Ecto neural progenitor cell (in vitro differentiated cells): ENCODE data around the gene FTCD.
"Not testable (repeated sequence)": the region's sequence is repeated elsewhere in the genome, so short reads cannot be mapped to it uniquely, and the experiment has no call there.

Source experiments
- DNase-seq: peaks from one replicate; pipeline ENCODE4 v3.0.0-alpha.2; 2018; ENCODE audit warnings: low spot score

Gene FTCD, protein sequence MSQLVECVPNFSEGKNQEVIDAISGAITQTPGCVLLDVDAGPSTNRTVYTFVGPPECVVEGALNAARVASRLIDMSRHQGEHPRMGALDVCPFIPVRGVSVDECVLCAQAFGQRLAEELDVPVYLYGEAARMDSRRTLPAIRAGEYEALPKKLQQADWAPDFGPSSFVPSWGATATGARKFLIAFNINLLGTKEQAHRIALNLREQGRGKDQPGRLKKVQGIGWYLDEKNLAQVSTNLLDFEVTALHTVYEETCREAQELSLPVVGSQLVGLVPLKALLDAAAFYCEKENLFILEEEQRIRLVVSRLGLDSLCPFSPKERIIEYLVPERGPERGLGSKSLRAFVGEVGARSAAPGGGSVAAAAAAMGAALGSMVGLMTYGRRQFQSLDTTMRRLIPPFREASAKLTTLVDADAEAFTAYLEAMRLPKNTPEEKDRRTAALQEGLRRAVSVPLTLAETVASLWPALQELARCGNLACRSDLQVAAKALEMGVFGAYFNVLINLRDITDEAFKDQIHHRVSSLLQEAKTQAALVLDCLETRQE

DNA sequence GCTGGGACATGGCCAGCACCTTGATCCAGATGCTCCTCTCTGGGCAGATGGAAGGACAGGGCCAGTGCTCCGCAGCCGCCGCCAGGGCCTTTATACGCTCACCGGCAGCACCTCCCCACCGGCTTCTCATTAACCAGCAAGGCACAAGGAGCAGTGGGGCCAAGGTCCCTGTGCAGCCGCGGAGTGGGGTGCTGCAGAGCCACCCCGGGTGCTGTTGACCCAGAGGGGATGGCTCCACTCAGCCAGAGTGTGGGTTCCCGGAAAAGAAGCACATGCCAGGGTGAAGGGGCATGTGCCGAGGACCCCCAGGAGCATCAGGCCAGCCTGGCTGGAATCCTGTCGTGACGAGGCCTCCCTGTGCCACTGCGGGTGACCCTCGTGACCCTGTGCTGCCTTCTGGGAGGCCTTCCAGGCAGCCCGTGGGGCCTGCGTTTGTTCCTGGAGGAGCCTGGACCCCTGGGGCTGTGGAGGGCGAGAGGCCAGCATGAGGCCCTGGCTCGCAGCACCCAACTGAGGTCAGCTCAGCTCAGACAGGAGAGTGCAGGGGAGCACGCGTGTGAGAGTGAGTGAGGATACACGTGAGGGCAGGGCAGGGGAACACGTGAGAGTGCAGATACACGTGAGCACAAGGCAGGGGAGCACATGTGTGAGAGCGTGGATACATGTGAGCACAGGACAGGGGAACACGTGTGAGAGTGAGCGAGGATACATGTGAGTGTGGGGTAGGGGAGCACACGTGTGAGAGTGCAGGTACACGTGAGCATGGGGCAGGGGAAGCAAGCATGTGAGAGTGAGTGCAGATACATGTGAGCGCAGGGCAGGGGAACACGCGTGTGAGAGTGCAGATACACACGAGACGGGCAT lies at the start of gene FTCD:
TSS of gene FTCD (minus strand) at position 66 of the 864 bp plus-strand sequence. CDS start at position 10, 56 bp downstream.
- peak; percentile 47 for DNase-seq

DNA sequence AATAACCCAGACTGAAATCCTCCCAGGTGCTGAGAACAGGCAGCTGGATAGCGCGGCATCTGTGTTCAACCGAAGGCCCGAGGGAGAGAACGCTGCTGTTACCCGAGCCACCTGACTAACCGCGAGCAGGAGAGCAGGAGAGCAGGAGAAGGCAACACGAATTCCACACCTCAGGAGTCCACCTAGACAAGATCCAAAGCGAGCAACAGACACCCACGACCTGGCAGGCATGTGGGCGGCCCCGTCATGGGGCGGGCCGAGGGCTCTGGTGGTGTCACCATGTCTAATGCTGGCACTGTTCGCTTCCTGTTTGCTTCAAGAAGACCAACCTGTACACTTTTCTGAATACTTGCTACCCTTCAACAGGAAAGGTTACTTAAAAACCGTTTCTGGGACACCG lies 49.8 kb upstream of the FTCD start:
- DNase-seq, result no peak

DNA sequence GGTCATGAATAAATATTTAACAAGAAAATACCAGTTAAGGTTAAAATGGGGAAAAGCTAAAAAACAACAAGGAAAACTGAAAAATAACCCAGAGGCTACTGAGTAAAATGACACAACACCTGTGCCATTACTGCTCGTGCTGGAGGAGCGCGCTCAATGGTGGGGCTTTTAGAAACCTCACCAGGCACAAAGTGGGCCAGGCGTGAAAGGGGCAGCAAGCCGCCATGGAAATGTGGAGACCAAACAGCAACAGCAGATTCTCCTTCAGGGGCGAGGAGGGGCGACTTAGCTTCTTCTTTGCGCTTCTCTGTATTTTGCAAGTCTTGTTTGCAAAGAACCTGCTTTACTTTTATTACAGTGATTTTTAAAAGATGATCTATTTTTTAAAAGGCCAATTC lies 47.8 kb upstream of the FTCD start:
- no peak for DNase-seq

DNA sequence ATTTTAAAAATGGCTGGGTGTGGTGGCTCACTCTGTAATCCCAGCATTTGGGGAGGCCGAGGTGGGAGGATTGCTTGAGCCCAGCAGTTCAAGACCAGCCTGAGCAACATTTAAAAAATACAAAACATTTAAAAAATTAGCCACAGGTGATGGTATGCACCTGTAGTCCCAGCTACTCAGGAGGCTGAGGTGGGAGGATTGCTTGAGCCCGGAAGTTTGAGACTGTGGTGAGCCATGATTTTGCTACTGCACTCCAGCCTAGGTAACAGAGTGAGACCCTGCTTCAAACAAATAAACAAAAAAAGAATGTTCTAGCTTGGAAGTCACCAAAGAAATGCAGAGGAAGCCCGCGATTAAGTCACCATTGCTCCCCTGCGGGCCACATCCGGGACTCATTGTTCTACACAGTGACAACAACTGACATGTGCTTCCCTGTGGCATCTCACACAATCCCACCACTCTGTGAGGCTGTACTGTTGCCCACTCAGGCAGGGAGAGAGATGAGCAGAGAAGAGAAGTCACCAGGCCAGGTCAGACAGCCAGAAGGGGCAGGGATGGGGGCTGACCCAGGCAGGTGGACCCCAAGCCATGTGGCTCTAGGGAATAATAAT lies 47.3 kb upstream of the FTCD start:
- no peak for DNase-seq

DNA sequence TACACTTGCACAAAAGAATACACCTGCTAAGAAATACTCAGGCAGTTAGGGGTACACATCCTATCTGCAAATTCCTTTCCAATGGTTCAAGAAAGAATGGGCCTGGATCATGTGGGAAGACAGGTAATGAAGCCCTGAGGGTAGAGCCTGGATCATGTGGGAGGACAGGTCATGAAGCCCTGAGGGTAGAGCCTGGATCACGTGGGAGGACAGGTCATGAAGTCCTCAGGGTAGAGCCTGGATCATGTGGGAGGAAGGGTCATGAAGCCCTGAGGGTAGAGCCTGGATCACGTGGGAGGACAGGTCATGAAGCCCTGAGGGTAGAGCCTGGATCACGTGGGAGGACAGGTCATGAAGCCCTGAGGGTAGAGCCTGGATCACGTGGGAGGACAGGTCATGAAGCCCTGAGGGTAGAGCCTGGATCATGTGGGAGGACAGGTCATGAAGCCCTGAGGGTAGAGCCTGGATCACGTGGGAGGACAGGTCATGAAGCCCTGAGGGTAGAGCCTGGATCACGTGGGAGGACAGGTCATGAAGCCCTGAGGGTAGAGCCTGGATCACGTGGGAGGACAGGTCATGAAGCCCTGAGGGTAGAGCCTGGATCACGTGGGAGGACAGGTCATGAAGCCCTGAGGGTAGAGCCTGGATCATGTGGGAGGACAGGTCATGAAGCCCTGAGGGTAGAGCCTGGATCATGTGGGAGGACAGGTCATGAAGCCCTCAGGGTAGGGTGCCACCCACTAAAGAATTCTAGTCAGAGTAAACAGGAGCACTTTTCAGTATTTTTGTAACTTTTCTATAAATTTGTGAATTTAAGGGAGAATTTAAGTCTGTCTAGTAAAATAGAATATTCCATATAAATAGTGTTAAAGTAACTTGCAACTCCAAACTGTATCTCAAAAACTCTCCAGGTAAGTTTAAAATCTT lies 45.8 kb upstream of the FTCD start:
- not testable (repeated sequence) for DNase-seq

DNA sequence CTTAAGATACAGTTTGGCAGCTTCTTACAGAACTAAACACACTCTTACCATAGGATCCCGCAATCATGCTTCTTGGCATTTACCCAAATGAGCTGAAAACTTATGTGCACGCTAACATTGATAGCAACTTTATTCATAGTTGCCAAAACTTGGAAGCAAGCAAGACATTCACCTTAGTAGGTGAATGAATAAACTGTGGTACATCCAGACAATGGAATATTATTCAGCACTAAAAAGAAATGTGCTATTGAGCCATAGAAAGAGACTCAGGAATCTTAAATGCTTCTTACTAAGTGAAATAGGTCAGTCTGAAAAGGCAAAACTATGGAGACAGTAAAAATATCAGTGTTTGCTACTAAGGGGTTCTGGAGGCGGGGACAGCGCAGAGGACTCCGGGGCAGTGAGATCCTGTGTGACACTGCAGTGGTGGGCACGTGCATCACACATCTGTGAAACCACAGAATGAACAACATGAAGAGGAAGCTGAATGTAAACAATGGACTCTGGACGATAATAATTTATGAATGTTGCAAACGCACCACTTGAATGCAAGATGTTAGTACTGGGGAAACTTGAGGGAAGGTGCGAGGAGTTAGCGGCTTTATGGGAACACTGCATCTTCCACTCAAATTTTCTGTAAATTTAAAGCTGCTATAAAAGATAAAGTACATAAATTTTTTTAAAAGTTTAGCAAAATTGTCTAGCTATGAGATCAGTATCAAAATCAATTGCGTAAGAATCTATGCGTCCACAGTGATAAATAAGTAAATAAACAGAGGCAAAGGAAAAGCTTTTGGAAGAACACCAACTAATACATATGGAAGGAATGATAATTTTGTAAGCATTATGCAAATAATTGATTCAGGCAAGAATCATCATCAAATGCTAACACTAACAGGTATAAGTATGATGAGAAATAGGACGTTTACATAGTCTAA lies 44.3 kb upstream of the FTCD start:
- no peak for DNase-seq

DNA sequence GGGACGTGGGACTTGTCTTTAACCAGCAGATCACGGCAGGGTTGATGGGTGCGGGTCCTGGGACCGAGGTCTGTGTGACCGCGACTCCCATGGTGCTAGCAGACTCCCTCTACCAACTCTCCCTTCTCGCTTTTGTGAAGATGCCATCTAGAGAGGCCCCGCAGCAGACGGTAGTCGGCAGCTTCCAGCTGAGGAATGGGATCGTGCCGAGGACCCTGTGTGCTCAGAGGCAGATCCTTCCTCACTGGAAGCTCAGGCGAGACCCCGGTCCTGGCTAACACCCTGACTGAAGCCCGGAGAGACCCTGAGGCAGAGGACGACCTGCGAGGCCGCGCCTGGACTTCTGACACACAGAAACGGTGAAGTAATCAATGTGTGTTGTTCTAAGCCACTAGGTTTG lies 41.4 kb upstream of the FTCD start:
- peak; percentile 35 for DNase-seq

DNA sequence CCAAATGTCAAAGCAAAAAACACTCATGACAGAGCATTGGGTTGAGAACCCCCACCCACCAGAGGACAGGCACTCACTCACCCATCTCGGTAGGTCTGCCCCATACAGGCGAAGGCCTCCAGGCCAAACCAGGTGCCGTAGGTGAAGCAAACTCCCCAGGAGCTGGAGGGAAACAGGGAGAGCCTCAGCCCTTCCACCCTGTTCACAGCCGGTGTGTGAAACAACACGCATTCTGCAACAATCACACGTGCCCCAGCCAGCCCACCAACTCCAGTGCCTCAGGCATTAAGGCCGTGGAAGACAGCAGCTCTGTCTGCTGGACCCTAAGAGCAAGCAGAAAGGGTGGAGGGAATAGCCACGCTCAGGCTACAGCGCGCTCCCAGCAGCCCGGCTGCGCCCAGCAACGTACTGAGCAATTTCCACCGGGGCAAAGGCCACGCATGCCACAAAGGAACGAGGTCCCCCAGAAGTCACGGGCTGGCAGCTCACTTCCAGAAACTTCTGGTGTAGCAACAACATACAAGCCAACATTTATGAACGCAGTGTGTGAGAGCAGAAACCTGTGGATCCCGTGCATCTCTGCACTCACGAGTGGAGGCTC lies 40.3 kb upstream of the FTCD start:
- peak; percentile 32 for DNase-seq

DNA sequence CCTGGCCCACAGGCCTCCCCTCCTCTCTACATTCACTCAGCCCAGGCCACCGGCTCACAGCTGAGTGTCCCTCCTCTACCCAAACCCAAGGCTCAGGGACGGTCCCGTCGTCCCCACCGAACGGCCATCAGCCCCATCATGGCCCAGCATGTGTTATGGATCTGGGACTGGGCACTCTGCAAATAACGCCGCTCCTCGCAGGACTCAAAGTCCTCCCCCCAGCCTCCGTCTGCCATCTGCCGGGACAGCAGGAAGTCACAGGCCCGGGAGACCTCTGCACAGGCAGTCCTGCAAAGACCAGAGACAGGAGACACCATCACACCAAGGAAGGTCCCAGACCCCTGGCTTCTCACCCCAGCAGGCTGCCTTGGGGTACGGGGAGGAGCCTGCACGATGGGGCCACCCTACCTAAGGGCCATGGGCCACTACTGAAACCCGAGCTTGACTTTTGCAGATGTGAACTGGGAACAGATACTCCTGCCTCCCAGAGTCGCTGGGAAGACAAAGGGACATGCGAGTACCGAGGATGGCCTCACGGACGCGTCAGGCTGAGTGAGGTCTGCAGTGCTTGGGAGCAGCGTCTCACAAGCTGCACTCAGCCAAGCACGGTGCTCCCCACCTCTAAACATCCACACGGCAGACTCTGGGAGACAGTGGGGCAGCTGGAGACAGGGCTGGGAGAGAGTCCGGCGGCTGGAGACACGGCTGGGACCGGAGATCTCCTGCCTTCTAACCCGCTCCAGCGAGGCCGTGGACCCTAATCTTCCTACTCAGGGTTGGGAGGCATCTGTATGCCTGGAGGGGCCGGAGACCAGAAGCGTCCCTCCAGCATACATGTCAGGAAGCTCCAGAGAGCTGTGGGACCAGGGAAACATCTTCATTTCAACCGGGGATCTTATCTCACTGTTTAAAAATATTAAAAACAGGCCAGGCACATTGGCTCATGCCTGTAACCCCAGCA lies 39.3 kb upstream of the FTCD start:
- DNase-seq, result peak; percentile 36

DNA sequence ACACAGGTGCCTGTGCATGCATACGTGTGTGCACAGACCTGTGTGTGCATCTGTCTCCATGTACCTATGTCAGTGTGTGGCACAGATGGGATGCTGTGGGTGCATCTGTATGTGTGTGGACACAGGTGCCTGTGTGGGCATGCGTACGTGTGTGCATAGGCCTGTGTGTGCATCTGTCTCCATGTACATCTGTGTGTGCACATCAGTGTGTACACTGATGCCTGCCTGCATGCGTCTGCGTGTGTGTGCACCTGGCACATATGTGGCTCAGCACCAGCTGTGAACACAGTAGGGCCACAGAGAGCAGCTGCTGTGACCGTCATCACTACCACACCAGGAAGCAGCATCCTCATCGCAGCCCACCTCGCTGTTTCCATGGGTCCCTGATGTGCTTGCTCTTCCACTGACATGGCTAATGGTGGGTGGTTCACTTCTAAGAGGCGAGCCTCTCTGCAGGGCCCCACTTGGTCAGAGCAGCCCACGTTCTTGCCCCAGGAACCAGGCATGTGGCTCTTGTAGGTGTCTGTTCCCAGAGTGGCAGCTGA lies 38.5 kb upstream of the FTCD start:
- DNase-seq, result peak; percentile 25

DNA sequence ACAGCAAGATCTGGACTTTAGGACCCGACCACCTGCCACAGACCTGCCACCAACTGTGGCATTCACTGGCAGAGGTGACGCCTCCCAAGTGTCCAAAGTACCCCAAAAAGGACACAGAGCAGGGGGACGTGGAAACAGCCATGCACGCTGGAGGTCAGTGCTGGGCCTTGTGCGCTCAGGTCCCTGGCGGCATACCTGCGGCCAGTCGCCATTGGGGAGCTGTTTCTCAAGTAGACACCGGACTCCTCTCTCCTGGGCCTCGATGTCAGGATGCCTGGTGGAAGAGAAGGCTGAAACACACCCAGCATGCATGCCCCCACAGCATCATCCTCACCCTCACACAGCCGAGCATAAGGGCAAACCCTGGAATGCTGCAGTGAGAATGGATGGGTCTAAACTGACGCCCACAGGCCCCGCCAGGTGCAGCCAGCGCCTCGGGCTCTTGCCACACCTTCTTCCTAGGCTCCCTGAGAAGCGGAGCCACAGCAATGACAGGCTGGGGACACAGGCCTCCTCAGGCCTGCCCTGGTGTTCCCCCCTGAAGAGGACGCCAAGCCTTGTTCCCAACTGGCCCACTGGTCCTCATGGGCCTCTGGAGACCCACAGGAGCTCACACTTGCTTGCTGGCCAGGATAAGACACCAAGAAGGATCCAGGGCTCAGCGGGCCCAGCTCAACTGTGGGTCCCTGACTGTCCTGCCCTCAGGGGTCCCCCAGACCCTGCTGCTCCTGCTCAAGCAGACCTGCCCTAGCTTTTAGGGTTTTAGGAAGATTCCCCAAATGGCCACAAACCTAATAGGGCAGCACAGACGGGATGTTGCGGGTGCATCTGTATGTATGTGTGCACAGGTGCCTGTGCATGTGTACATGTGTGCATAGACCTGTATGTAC lies 36.6 kb upstream of the FTCD start:
- peak; percentile 29 for DNase-seq

DNA sequence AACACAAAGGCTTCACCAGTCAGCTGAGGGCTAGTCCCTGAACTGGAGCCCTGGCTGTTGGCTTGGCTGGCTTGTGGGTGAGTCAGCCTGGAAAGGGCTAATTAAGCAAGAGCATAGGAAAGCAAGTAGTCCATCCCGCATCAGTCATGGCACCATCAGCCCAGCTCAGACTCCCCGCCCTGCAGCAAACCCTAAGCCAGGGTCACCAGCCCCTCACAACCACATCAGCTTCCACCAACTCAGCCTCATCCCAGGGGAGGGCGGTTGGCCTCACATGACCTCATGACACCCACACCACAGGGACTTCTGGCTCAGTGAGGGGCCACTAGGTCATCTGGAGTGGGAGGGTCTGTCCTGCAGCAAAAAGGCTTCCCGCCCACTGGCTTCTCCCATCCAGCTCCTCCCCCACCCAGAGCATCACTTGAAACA lies 35.9 kb upstream of the FTCD start:
- peak; percentile 32 for DNase-seq

DNA sequence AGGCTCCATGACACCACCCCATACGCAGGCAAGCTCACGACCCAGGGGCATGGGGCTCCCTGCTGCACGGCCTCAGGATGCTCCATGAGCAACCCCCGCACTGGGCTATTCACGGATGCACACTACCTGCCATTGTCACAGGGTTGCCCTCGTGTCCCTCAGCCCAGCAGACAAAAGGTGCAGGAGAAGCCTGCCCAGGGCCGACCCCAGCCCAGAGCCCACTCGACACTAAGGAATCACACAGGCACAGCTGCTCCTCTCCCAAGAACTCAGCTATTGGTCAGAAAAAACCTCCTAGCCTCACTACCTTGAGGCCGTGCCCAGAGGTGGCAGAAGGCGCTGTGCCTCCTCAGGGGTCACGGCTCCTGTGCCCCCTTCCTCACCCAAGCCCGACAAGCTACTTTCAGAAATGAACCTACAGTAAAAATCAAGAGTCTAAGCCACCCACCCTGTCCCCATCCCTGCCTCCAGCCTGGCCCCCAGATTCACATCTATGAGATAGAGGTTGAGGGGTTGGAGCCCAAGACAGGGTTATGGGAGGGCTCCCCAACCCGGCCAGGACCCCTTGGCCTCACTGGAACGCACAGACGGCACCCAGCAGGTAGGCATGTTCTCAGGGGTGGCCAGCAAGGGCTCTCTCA lies 35.2 kb upstream of the FTCD start:
- DNase-seq, result peak; percentile 33

DNA sequence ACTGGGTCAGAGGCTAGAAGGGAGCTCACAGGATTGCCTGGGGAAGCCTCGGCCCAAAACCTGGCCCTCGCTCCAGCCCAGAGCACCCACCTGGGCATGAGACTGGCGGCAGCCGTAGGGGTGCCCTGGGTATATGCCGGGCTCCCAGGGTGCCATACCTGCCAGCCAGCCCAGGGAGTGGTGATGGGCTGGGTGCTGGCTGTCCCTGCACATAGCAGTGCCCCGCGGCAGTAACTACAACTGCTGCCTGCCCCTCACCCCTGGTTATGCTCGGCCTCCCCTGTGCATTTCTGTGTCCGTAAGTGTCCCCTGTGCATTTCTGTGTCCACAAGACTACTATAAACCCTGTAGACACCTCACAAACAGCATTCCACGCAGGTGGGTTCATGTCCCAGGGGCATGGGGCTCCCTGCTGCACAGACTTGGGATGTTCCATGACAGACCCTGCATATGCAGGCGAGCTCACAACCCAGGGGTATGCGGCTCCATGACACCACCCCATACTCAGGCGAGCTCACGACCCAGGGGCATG lies 34.6 kb upstream of the FTCD start:
- DNase-seq, result peak; percentile 39

DNA sequence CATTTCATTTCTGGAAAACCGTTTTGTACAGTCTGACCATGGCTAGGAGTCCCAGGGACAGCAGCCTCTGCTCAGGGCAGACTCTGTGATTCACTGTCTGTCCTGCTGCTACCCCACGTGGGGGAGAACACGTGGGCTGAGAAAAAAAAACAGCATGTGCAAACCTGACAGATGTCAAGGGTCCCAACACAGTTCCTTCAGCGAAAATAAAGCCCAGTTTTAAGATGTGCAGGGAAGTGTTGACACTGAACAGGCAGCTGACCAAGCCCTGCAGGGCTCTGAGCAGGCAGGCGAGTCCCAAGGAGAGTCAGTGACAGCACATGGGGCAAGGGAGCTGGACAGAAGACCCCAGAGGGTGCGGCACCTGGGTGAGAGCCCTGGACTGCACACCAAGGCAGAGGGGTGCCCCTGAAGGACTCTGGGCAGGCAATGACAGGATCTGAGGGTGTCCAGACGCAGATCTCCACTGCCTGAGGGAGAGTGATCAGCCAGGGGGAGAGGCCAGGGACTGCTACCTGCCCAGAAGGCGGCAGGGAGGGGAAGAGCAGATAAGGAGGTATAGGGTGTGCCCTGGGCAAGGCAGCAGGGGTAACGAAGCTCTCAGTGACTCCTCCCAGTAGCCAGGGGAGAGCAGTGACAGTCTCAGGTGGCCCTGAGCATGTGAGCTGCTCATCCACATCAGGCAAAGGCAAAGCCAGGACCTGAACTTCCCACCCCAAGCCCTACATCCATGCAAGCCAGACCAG lies 34.0 kb upstream of the FTCD start:
- DNase-seq, result peak; percentile 36
